ENCODE results near the gene RARB. TPM values are rescaled to one million over a fixed set of nuclear protein-coding genes. Genes with fewer than 3 reads are reported as not detected.
A peak's percentile ranks its signal among the peaks of the same experiment; 100 is the strongest.

The RARB gene
- total RNA-seq, 4 donors from 2014 or later, result 2.6 to 11.2 (median 3.4) TPM

GRCh38 chr3:25594007-25594502 is 166.0 kb downstream of the RARB start:
- no peak for ATAC-seq (ENCODE audit: low FRiP score)
- DNase-seq (ENCODE audit: low spot score), result no peak
- TF ChIP-seq CTCF (IDR thresholded peaks at IDR 0.05), result peak in 1 of 3 donors; percentile 48

- no peak for ATAC-seq (ENCODE audit: low FRiP score)
- TF ChIP-seq CTCF (IDR thresholded peaks at IDR 0.05), result no peak
- DNase-seq (ENCODE audit: low spot score), result no peak
These were observed 169.6 kb downstream of the RARB start for GRCh38 chr3:25597535-25598101.

GRCh38 chr3:25603703-25604102 is 175.6 kb downstream of the RARB start:
- TF ChIP-seq CTCF (IDR thresholded peaks at IDR 0.05), result no peak
- ATAC-seq (ENCODE audit: low FRiP score) (peak; percentile 37), DNase-seq (ENCODE audit: low spot score) (no peak)

GRCh38 chr3:25604107-25604805 is 176.2 kb downstream of the RARB start:
- TF ChIP-seq CTCF (IDR thresholded peaks at IDR 0.05), result no peak
- DNase-seq (ENCODE audit: low spot score) (no peak), ATAC-seq (ENCODE audit: low FRiP score) (peak; percentile 91)

- DNase-seq (ENCODE audit: low spot score) (no peak), ATAC-seq (ENCODE audit: low FRiP score) (no peak)
- no peak for TF ChIP-seq CTCF (IDR thresholded peaks at IDR 0.05)
These were observed 182.1 kb downstream of the RARB start for GRCh38 chr3:25610167-25610566.

- ATAC-seq (ENCODE audit: low FRiP score) (no peak), DNase-seq (ENCODE audit: low spot score) (no peak)
- TF ChIP-seq CTCF (IDR thresholded peaks at IDR 0.05), result no peak
These were observed 182.7 kb downstream of the RARB start for GRCh38 chr3:25610779-25611178.

GRCh38 chr3:25611193-25611592 is 183.1 kb downstream of the RARB start:
- DNase-seq (ENCODE audit: low spot score) (no peak), ATAC-seq (ENCODE audit: low FRiP score) (no peak)
- no peak for TF ChIP-seq CTCF (IDR thresholded peaks at IDR 0.05)
